Dedifferentiated amniotic fluid mesenchymal stem cell (primary cell): ENCODE data around the gene MYH13.

Experiments
- DNase-seq: peaks from one replicate; pipeline ENCODE4 v3.0.0-alpha.2; 2016; ENCODE audit errors: extremely low spot score

Gene MYH13

DNA sequence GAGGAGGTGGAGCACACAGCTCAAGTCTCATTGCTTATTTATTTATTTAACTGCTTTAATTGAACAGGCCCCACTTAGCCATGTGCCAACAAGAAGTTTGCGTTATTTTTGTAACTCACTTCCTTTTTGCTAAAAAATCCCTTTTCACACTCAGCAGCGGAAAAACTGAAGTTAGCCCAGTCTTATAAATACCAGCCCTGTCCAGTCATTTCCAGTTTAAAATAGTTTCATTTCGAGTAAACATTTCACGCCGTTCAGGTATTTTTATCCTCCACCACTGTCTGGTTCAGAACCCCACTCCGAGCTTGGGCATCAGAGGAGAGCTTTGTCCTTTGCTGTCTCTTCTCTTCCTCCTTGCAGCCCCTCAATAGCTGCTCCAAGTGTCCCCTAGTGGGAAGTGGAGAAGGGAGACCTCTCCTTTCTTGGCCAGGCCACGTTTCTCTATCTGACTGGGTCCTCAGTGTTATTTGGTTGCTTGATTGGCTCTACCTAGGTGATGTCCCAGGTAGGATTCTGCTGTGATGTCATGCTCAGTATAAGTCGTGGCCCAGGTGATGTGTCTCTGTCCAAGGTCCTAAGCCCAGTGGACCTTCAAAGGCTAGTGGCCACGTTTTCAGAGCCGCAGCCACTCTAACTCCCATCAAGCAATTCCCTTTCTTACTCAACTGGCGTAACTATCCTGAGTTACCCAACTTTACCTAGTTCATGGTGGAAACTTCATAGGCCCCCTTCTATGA is 121.4 kb downstream of the MYH13 start:
- no peak for DNase-seq
